MCF 10A (cell line): ENCODE measurements around the gene HAS3. TPM values are rescaled to one million over a fixed set of nuclear protein-coding genes. Genes with fewer than 3 reads are reported as not detected.
A peak's percentile ranks its signal among the peaks of the same experiment; 100 is the strongest.
"Not testable (repeated sequence)": the region's sequence is repeated elsewhere in the genome, so short reads cannot be mapped to it uniquely, and the experiment has no call there.

ENCODE experiments used
- BruUV-seq: library from RNA; stranded (reverse); fragments of 400-500 nt; replicated peaks from 2 replicates; lab custom pipeline; 2021; lab: Mats Ljungman, UMichigan
- CTCF ChIA-PET: fragments of 300-600 bp; sonication (Branson Sonifier 250); formaldehyde crosslinking; extraction: SDS; loops from one replicate; lab custom pipeline; 2021; ENCODE audit warnings: antibody characterized with exemption, inconsistent platforms; lab: Yijun Ruan, JAX
- POLR2A ChIA-PET: fragments of 300-600, 350-650 bp; sonication (Branson Sonifier 250); formaldehyde crosslinking; extraction: SDS; loops from one replicate; lab custom pipeline; 2020; ENCODE audit warnings: antibody characterized with exemption, inconsistent platforms; lab: Yijun Ruan, JAX
- DNase-seq: peaks from one replicate; pipeline ENCODE4 v3.0.0-alpha.2; 2018; ENCODE audit not compliant: unreplicated experiment
- H3K27ac Mint-ChIP-seq: one replicate; pipeline ENCODE4 v1.8.0; 2022; ENCODE audit warnings: mild to moderate bottlenecking, low read depth, mixed read lengths; ENCODE audit not compliant: unreplicated experiment
- H3K27me3 Mint-ChIP-seq: one replicate; pipeline ENCODE4 v1.8.0; 2022; ENCODE audit warnings: mixed read lengths; ENCODE audit not compliant: insufficient read depth, unreplicated experiment
- H3K36me3 Mint-ChIP-seq: one replicate; pipeline ENCODE4 v1.8.0; 2022; ENCODE audit warnings: mild to moderate bottlenecking, moderate library complexity, mixed read lengths; ENCODE audit not compliant: insufficient read depth, unreplicated experiment
- H3K4me1 Mint-ChIP-seq: one replicate; pipeline ENCODE4 v1.8.0; 2022; ENCODE audit warnings: mixed read lengths; ENCODE audit not compliant: insufficient read depth, unreplicated experiment
- H3K4me3 Mint-ChIP-seq: one replicate; pipeline ENCODE4 v1.8.0; 2022; ENCODE audit warnings: mild to moderate bottlenecking, moderate library complexity, mixed read lengths; ENCODE audit not compliant: unreplicated experiment
- H3K9me3 Mint-ChIP-seq: one replicate; pipeline ENCODE4 v1.8.0; 2022; ENCODE audit warnings: mixed read lengths; ENCODE audit not compliant: unreplicated experiment
- intact Hi-C: fragments of 100-400 bp; cut with micrococcal nuclease; formaldehyde crosslinking; loops from 2 replicates; pipeline ENCODE4 v1.14.1; 2022
- total RNA-seq: library from RNA; stranded (reverse); gene quantifications from 2 replicates; pipeline ENCODE4 v1.2.3, GENCODE V29; 2022
- TF ChIP-seq, protein P1 (sequence below): fragments of 200-600 bp; IDR thresholded peaks from one replicate; pipeline ENCODE4 v1.8.0; 2022; ENCODE audit warnings: antibody characterized with exemption, mild to moderate bottlenecking; ENCODE audit not compliant: unreplicated experiment

HAS3 gene
- total RNA-seq, 1 experiment from 2014 or later: 0.72 TPM

DNA sequence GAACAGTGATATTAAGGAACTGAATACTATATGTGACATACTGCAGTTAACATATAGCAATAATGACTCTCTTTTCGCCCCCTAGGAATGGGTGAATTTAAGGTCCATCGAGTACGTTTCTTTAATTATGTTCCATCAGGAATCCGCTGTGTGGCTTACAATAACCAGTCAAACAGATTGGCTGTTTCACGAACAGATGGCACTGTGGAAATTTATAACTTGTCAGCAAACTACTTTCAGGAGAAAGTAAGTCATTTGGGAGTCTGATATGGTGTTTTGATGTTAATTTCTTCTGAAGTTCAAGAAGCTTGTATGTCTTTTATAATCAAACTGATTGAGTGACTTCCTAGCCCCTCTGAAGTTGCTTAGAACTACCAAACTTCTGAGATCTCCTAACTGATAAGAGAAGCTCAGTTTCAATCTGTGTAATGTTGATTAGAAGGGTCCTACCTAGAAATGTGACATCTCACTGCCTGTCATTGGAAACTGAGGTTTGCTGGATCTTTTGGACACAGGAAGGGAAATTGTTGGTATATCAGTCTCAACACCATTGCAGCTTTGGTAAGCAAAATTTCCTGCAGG is 28.0 kb downstream of the HAS3 start:
- H3K27ac Mint-ChIP-seq: peak overlapping the region; percentile 87
- no TSS peak for BruUV-seq
- TF ChIP-seq, protein P1, sequence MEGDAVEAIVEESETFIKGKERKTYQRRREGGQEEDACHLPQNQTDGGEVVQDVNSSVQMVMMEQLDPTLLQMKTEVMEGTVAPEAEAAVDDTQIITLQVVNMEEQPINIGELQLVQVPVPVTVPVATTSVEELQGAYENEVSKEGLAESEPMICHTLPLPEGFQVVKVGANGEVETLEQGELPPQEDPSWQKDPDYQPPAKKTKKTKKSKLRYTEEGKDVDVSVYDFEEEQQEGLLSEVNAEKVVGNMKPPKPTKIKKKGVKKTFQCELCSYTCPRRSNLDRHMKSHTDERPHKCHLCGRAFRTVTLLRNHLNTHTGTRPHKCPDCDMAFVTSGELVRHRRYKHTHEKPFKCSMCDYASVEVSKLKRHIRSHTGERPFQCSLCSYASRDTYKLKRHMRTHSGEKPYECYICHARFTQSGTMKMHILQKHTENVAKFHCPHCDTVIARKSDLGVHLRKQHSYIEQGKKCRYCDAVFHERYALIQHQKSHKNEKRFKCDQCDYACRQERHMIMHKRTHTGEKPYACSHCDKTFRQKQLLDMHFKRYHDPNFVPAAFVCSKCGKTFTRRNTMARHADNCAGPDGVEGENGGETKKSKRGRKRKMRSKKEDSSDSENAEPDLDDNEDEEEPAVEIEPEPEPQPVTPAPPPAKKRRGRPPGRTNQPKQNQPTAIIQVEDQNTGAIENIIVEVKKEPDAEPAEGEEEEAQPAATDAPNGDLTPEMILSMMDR: no peak
- H3K27me3 Mint-ChIP-seq: no peaks in the 10 kb centered on the region
- peaks cover 20% of the 10 kb centered on the region for H3K4me1 Mint-ChIP-seq
- intact Hi-C loops: no loop called here
- H3K9me3 Mint-ChIP-seq: no peaks in the 10 kb centered on the region
- H3K4me3 Mint-ChIP-seq: peak overlapping the region; percentile 87
- CTCF ChIA-PET: interaction anchor here (0.6 to 1.9 kb wide), 12 partner anchors 10 to 605 kb away, joined by 3 to 13 read pairs (median 3); no protein-coding TSS in a partner anchor
- H3K36me3 Mint-ChIP-seq: peaks cover 69% of the 10 kb centered on the region
- POLR2A ChIA-PET: interaction anchor here (0.6 to 3.0 kb wide), 37 partner anchors 9 to 605 kb away, joined by 3 to 24 read pairs (median 4); partner anchors contain the start of genes HAS3, PDF, SNTB2 and TANGO6
- DNase-seq: no peak

DNA sequence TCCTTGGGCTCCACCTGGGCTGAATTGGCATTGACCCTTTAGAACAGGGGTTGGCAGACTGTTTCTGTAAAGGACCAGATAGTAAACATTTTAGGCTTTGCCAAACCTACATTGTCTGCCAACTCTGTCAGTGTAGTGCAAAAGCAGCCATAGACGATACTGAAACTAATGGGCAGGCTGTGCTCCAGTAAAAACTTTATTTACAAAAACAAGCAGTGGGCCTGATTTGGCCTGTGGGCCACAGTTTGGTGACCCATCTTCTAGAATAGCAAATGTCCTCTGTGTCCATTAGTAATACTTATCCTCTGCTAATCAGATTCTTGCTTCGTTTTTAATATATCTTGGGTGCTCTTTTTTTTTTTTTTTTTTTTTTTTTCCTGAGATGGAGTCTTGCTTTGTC is 33.2 kb downstream of the HAS3 start:
- H3K27ac Mint-ChIP-seq: no peak overlapping the region
- DNase-seq: no peak
- POLR2A ChIA-PET: no interaction called here

DNA sequence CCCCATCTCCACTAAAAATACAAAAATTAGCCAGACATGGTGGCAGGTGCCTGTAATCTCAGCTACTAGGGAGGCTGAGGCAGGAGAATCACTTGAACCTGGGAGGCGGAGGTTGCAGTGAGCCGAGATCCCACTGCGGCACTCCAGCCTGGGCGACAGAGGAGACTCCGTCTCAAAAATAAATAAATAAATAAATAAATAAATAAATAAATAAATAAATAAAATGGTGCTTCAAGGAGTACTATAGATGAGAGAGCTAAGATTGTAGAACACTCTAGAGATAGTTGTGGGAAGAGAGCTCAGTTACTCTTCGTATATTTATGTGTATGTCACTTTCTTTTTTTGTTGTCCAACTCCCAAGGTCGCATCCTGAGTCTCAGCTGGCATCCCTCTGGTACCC is 34.0 kb downstream of the HAS3 start:
- POLR2A ChIA-PET, intact Hi-C loops, DNase-seq, H3K4me3 Mint-ChIP-seq, H3K4me1 Mint-ChIP-seq, H3K27ac Mint-ChIP-seq, H3K9me3 Mint-ChIP-seq, H3K27me3 Mint-ChIP-seq, BruUV-seq: not testable (repeated sequence)
- H3K36me3 Mint-ChIP-seq: peaks cover 95% of the 10 kb centered on the region
- CTCF ChIA-PET: interaction anchor here (0.6 to 2.3 kb wide), 3 partner anchors 11 to 36 kb away, joined by 3 to 9 read pairs (median 3); no protein-coding TSS in a partner anchor

More for the DNA sequence above, 33.2 kb downstream of the HAS3 start:
- CTCF ChIA-PET: interaction anchor here (0.6 kb wide), 1 partner anchor 14 kb away, joined by 3 read pairs; no protein-coding TSS in a partner anchor
- intact Hi-C loops: no loop called here
- H3K36me3 Mint-ChIP-seq: peaks cover 88% of the 10 kb centered on the region
- H3K27me3 Mint-ChIP-seq: no peaks in the 10 kb centered on the region
- H3K9me3 Mint-ChIP-seq: no peaks in the 10 kb centered on the region
- TF ChIP-seq, protein P1: no peak
- peaks cover 13% of the 10 kb centered on the region for H3K4me1 Mint-ChIP-seq
- H3K4me3 Mint-ChIP-seq: no peak overlapping the region
- BruUV-seq: no TSS peak

DNA sequence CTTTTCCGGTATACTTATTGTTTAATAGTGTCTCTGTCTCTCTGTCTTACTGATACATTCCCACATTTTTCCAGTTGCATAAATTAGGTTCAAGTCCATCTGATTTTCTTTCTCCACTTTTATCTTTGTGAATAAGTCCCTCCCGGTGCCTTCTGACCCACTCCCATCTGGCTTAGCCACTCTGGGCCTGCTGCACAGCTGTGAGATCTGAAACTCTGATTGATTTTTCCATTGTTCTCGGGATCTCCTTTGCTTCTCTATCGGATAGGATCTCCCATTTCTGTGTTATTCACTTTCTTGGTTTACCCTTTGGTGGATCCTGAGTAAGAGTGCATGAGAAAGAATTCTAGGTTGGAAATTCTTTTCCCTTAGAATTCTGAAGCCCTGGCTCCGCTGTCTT is 35.6 kb downstream of the HAS3 start:
- ChIA-PET POLR2A (interaction anchor here (0.8 kb wide), 1 partner anchor 69 kb away, joined by 3 read pairs; no protein-coding TSS in a partner anchor), CTCF (interaction anchor here (2.3 kb wide), 1 partner anchor 10 kb away, joined by 9 read pairs; no protein-coding TSS in a partner anchor)
- H3K27ac Mint-ChIP-seq: no peak overlapping the region
- no peak for DNase-seq
- intact Hi-C loops: no loop called here
- no peaks in the 10 kb centered on the region for H3K4me1 Mint-ChIP-seq
- no peaks in the 10 kb centered on the region for H3K27me3 Mint-ChIP-seq
- peaks cover 91% of the 10 kb centered on the region for H3K36me3 Mint-ChIP-seq
- H3K9me3 Mint-ChIP-seq: no peaks in the 10 kb centered on the region
- TF ChIP-seq, protein P1: no peak
- no peak overlapping the region for H3K4me3 Mint-ChIP-seq
- no TSS peak for BruUV-seq
